Measurements from ENCODE around the gene KBTBD2.
"Not testable (repeated sequence)": the region's sequence is repeated elsewhere in the genome, so short reads cannot be mapped to it uniquely, and the experiment has no call there.

The KBTBD2 gene

DNA sequence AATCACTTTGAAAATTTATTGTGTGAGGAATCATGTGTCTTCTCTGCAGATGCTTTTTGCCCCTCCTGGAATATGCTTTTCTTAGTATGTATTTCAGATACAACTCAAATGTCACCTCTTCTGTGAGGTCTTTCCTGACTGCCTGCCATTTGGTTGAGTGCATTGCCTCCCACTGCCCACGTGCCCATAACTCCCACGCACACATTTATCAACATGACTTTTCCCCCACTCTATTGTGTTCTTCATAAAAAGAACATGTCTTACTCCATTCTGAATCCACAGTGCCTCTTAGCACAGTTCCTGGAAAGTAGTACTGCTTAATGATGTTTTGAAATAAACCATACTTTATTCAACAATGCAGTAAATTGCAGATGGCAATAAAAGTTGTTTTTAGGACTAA is 42.9 kb downstream of the KBTBD2 start:
- in situ Hi-C loops (cut with HindIII; ENCODE audit: low pct_ligation_motif_present, low sequenced_read_pairs); H3K27me3 ChIP-seq (replicated peaks); DNase-seq; H3K4me3 ChIP-seq (ENCODE audit: low read depth, low read length); H3K27ac ChIP-seq; H3K36me3 ChIP-seq (replicated peaks): not testable (repeated sequence)

DNA sequence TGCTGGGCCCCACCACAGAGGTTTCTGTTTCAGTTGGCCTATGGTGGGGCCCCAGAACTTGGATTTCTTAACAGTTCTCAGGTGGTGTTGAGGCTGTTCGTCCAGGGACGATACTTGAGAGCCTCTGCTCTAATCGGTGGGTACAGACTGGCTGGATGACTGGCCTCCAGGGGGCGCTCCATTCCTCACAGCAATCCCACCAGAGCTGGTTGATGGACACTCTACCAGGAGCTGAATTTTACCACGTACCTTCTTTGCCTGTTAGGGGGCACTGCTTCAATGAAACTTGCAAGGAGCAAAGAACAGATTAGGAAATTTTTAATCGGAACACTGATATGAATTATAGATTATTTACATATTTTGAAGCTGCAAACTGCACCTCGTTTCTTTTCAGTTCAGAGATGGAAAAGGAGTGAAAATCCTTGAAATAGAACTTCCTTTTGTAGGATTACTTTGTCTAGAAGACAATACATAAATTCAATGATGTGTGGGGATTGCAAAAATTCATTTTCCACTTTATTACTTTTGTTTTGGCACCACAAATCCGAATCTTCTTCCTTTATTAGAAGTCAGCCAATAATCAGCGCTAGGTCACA is 44.8 kb downstream of the KBTBD2 start:
- DNase-seq: peak; percentile 64
- TF ChIP-seq, protein P1, sequence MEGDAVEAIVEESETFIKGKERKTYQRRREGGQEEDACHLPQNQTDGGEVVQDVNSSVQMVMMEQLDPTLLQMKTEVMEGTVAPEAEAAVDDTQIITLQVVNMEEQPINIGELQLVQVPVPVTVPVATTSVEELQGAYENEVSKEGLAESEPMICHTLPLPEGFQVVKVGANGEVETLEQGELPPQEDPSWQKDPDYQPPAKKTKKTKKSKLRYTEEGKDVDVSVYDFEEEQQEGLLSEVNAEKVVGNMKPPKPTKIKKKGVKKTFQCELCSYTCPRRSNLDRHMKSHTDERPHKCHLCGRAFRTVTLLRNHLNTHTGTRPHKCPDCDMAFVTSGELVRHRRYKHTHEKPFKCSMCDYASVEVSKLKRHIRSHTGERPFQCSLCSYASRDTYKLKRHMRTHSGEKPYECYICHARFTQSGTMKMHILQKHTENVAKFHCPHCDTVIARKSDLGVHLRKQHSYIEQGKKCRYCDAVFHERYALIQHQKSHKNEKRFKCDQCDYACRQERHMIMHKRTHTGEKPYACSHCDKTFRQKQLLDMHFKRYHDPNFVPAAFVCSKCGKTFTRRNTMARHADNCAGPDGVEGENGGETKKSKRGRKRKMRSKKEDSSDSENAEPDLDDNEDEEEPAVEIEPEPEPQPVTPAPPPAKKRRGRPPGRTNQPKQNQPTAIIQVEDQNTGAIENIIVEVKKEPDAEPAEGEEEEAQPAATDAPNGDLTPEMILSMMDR (IDR thresholded peaks at IDR 0.05; ENCODE audit: low read depth, low read length, missing control alignments): peak; percentile 91
- H3K4me3 ChIP-seq (ENCODE audit: low read depth, low read length): no peak overlapping the region
- no peaks in the 10 kb centered on the region for H3K36me3 ChIP-seq (replicated peaks)
- in situ Hi-C loops (cut with HindIII; ENCODE audit: low pct_ligation_motif_present, low sequenced_read_pairs): no loop called here
- H3K27ac ChIP-seq: no peak overlapping the region
- no peaks in the 10 kb centered on the region for H3K27me3 ChIP-seq (replicated peaks)

DNA sequence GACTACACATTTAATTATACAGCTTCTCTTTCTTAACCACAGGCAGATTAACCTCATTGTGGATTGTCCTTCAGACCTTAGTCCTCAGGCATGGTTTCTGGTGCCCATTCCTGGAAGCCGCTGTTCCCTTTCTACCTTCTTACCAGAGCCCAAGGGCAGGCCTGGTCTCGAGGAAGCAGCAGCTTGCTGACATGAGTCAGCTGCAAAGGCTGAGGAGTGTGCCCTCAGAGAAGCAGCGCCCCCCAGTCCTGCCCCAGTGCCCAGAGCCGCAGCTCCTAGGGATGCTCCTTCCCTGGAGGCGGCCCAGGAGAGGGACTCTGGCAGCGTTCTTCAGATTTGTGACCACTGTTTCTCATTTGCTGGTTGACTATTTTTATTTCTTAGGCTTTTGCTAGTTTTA is 46.8 kb downstream of the KBTBD2 start:
- H3K27ac ChIP-seq; in situ Hi-C loops (cut with HindIII; ENCODE audit: low pct_ligation_motif_present, low sequenced_read_pairs); H3K4me3 ChIP-seq (ENCODE audit: low read depth, low read length); H3K27me3 ChIP-seq (replicated peaks); DNase-seq; H3K36me3 ChIP-seq (replicated peaks): not testable (repeated sequence)

DNA sequence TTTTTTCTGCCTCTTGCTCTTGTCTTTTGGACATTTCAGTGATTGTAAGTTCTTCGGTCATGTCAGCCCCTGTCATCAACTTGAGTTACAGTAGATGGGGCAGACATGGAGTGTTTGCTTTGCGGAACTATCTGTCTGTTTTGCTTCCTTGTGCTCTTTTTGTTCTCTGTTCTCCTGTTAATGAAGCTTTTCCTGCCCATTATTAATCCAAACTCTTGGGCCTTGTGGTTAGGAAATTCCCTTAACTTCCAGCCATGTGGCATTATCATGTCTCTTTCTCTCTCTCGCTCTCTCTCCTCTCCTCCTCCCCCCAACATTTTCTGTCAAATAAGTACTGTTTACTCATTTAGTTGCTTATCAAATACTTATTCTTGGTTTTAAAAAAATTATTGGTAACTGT is 47.8 kb downstream of the KBTBD2 start:
- H3K27ac ChIP-seq; in situ Hi-C loops (cut with HindIII; ENCODE audit: low pct_ligation_motif_present, low sequenced_read_pairs); H3K27me3 ChIP-seq (replicated peaks); DNase-seq; H3K4me3 ChIP-seq (ENCODE audit: low read depth, low read length); H3K36me3 ChIP-seq (replicated peaks): not testable (repeated sequence)

DNA sequence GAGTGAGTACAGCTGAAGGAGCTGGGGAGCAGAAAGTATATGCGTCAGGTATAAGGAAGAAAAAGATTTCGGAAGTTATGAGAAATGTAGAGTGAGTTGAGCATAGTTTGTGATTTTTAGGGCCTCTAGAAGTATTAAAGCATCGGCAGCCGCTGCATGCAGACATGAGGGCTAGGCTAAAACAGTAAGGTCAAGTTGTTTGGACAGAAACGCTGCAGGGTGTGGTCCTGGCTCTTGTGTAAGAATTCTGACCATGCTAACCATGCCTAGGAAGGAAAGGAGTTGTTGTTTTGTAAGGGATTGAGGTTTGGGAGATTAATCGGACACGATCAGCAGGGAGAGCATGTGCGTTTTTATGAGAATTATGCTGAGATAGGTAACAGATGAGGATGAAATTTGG is 51.7 kb downstream of the KBTBD2 start:
- H3K27ac ChIP-seq; H3K36me3 ChIP-seq (replicated peaks); in situ Hi-C loops (cut with HindIII; ENCODE audit: low pct_ligation_motif_present, low sequenced_read_pairs); H3K27me3 ChIP-seq (replicated peaks); H3K4me3 ChIP-seq (ENCODE audit: low read depth, low read length); DNase-seq: not testable (repeated sequence)

DNA sequence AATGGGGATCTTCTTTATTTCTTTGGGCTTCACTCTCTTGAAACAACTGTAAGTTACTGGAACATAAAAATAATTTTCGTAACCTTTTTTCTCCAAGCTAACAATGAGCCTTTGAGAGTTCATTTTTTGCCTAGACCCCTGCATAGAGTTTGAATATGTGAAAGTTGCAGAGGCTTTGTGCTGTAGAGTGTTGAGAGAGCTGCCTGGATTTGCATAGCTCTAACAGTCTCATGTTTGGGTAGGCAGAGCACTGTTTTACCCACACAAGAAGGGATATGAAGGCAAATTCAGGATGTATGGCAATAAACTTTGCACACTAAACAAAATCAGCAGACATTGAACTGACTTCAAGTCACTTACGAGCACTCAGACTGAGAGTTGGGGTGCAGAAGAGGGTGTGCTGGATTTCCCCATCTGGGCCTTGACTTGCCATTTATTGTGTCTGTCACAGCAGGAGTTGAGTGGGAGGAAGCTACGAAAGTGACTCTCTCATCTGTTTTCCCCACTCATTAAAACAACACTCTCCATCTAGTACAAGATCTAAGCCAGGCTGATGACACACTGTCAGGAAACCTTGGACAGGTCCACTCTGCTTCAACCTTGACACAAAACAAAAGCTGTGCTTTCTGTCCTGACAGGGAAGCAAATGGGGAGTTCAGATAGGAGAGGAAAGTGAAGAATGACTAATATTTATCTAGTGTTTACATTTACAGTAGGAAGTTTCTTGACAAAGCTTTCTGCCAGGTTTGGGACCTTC is 62.4 kb downstream of the KBTBD2 start:
- in situ Hi-C loops (cut with HindIII; ENCODE audit: low pct_ligation_motif_present, low sequenced_read_pairs): not testable (repeated sequence)

More for the DNA sequence above, 62.4 kb downstream of the KBTBD2 start:
- not testable (repeated sequence) for H3K27me3 ChIP-seq (replicated peaks); H3K27ac ChIP-seq; H3K4me3 ChIP-seq (ENCODE audit: low read depth, low read length); H3K36me3 ChIP-seq (replicated peaks); DNase-seq

Data from brain microvascular endothelial cell (primary cell).